Midbrain (tissue), 1 donor: ENCODE data around the gene POLG2.
"Not testable (repeated sequence)": the region's sequence is repeated elsewhere in the genome, so short reads cannot be mapped to it uniquely, and the experiment has no call there.

Experiments used
- DNase-seq: peaks from one replicate; lab custom pipeline; 2025; lab: John Stamatoyannopoulos, UW

The POLG2 gene

GRCh38 chr17:64505340-64506200 is 8.7 kb upstream of the POLG2 start:
- DNase-seq, result peak; percentile 92

- no peak for DNase-seq
Observed at GRCh38 chr17:64504769-64505339, 8.0 kb upstream of the POLG2 start.

DNA sequence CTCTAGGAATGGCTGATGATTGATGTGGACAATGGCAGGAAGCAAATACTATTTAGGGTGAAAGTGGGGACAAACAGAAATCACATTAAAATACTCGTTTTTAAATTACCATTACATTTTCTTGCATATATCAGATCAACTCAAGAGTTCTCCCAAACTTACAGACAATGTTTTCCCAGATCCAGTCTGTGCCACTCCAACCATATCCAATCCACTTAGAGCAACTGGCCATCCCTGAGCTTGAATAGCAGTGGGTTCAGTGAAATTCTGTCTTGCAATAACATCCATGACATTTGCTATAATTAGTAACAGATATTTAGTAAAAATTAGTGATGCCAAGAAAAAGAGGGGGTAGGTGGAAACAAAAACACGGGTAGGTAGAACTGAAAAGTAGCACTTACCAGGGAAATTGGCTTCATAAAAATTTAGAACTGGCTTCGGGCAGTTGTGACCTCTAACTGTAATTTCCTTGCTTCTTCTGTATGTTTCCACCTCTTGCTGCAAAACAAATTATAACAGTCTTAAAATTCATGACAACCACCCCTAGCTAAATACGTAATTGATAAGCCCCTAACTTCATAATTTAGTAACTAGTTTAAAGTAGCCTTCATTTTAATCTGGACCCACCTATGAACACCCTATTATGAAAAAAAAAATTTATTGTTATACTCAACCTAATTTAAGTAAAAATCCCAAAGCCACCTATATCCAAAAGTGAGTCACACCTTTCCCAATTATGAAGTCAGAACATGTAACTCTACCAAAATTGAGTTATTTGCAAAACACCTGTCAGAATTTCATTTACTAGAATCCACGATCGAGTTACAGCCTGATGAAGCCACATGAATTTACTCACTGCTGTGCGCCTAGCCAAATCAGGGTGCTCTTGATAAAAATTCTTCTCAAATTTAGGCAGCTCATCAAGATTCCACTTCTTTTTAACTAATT is 7.2 kb upstream of the POLG2 start:
- no peak for DNase-seq

GRCh38 chr17:64503341-64503740 is 6.5 kb upstream of the POLG2 start:
- no peak for DNase-seq

DNA sequence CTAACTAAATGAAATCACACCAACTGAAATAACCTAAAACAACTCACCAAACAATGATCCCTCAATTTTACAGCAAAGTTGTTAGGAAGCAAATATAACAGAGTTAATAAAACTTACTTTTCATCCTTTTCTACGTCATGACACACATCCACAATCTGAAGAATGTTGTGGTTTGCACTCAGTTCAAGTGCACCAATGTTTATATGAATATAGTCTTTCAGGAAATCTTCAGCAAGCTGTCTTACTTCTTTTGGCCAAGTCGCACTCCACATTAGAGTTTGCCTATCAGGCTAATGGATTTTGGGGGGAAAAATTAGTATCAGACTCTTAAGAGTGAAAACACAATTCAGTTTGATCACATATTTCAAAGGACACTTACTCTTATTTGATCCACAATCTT is 6.0 kb upstream of the POLG2 start:
- no peak for DNase-seq

DNA sequence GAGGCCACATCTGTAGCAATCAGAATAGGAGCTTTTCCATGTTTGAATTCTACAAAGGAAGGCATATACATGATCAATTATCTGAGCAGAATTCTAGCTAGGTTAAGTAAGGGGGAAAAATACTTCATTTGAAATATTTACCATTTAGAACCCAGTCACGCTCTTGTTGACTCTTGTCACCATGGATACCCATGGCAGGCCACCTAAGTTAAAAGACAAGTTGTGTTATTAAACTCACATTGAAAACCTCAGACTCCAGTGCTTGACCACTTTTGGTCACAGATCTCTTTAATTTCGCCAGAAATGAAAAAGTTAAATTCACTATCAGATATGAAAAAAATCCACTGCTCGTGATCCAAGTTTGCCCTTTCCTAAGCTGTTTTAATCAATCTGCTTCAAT is 5.2 kb upstream of the POLG2 start:
- no peak for DNase-seq

DNA sequence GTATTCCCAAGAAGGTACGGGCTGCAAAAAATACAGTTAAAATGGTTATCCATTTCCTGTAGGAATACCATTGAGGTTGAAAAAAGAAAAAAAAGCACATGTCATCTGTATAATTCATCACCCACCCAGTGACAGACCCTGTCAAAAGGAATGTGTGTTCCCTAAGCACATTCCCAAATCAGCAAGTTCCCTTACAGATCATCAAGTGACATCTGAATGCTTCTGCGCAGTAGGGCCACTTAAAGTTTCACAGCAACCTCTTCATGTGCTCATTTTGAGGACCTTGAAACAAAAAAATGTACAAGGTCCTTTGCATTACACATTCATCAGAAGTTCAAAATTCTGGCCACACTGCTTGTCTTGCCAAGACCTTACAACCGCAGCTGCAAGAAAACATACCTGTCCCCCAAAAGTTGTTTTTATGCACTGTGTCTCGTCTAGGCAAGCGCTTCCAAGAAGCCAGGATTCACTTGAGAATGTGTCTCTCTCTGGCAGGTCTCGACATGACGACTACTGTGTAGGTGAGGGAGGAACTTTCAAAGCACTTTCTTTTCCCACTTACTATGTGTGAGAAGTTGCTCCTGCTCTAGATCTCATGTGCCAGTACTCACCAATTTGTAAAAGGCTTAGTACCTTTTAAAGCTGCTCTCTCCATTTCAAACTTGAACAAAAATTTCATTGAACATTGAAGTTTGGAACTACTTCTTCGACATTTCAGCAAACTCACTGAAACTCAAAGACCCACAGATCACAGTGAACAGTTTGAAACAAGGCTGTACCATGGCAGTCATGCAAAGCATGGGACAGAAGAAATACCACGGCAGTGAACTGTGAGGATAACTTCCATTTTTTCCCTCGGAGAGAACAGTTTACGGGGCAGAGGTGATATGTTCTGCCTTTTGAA is 4.3 kb upstream of the POLG2 start:
- DNase-seq, result no peak

DNA sequence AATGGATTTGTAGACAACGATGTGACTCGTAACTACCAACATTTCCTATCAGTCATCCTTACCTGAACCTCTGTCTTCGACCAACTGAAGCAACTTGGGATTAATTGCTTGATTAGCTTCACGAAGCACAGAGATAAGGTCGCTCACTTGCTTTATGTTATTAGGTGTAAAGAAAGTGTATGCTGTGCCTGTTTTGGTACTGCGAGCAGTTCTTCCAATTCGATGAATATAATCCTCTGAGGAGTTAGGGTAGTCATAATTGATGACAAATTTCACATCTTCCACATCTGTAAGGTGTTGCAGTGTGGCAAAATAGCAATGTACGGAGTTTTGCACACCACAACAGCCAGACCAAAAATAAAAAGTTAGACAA is 3.6 kb upstream of the POLG2 start:
- no peak for DNase-seq

GRCh38 chr17:64499805-64500486 is 3.1 kb upstream of the POLG2 start:
- no peak for DNase-seq

DNA sequence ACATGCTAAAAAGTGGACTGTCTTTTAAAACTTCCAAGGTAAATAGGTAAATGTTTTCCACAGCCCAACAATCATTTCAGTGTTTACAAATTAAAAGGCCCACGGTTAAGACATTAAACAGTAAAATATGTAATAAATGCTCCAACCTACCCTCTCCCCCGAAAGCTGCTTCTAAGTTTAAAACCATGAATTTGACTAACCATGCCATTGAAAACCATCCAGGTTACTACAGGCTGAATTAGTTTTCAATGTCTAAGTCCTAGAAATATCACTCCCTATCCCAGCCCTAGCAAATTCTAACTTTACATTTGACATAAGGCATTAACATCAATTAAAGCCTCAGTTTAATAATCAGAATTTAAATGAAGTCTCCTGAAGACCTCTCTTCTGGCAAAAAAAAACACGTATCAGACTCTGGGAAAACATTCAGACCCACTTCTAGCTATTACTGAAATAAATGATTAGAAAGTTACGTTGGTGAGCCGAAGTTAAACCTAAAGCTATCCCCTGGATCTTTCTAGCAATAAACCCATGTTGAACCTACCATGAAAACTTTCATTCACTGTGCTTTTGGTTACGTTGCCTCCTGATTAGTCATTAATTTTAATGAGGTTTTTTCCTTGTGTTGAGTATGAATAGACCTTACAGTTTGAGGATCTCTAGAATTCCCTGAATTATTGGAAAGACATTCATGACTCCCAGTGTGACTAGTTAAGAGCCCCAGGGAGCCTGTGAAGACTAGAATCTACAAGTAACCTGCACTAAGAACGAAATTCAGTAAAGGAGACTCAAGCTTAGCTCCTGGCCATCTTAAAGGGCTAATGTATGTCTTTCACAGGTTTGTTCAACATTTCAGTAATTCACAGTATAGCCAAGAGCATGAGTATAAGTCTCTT is 1.7 kb upstream of the POLG2 start:
- DNase-seq, result no peak

- no peak for DNase-seq
Observed at GRCh38 chr17:64497565-64498035, 746 bp upstream of the POLG2 start.

DNA sequence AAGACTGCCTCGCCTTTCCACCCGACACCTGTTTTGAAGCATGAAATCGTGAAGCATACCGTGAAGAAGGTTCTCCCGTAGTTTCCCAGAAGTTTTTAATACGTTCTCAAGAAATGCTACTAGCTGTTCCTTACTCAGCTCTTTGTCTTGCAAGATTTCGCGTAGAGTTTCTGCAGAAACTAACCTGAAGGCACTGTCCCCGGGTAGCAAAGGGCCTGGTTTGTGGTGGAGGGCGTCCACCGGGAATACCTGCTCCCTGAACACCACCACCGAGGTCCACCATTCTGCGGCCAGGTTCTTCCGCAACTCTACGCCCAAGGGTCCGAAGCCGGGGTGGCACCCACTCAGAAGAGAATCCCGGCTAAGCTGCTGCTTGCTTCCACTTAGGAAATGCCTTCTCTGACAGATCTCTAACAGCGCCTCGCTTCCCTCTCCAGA is 487 bp downstream of the POLG2 start:
- no peak for DNase-seq

DNA sequence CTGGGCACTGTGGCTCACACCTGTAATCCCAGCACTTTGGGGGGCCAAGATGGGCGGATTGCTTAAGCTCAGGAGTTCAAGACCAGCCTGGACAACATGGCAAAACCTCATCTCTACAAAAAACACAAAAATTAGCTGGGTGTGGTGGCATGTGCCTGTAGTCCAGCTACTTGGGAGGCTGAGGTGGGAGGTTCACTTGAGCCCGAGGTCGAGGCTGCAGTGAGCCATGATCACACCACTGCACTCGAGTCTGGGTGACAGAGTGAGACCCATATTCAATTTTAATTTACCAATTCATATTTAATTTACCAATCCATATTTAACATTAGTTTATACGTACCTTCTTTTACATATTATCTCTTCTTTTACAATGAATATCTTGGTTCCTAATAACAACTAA is 1.6 kb downstream of the POLG2 start:
- not testable (repeated sequence) for DNase-seq

DNA sequence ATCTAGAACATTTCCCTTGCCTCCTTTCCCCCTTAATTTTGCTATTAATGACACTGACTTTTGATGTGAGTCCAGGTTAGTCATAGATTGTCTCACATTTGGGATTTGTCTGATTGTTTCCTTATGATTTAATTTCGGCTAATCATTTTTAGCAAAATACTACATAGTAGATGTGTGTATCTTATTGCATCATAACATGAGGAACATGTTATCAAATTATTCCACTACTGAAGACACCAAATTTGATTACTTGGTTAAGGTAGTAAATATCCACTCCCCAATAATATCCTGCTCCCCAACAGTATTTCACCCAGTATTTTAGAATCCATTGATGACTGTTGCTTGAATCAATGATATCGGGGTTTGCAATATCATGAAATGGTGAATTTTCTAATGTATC is 2.7 kb downstream of the POLG2 start:
- DNase-seq, result no peak

- DNase-seq, result no peak
Observed at GRCh38 chr17:64492481-64493109, 4.3 kb downstream of the POLG2 start.

GRCh38 chr17:64491994-64492393 is 4.9 kb downstream of the POLG2 start:
- no peak for DNase-seq

DNA sequence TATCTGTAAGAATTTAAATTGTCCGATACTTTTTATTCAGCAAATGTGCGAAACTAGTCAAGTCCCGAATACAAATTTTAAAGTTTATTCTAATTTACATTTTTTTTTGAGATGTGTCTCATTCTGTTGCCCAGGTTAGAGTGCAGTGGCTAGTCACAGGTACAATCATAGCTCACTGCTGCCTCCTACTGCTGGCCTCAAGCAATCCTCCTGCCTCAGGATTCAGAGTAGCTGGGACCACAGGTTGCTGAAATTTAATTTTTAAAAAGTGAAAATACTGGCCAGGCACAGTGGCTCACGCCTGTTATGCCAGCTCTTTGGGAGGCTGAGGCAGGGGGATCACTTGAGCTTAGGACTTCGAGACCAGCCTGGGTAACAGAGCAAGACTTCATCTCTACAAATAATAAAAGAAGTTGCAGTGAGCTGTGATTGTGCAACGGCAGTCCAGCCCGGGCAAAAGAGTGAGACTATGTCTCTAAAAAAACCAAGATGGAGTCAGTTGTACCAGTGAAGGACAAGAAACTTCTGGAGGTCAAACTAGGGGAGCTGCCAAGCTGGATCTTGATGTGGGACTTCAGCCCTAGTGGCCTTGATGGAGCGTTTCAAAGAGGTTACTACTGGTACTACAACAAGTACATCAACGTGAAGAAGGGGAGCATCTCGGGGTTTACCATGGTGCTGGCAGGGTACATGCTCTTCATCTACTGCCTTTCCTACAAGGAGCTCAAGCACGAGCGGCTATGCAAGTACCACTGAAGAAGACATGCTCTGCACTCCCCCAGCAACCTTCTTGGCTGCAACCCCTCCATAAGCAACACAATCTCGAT is 5.6 kb downstream of the POLG2 start:
- DNase-seq, result no peak

- DNase-seq, result no peak
Observed at GRCh38 chr17:64488301-64488700, 8.6 kb downstream of the POLG2 start.
